Stimulated activated effector memory CD8-positive, alpha-beta T cell treated with anti-CD3 and anti-CD28 coated beads, Interleukin-12 subunit alpha, Interleukin-12 subunit beta, amount 100 ng/mL, for 72 hours (primary cell): ENCODE measurements around the gene NUDT1.

Source experiments
- ATAC-seq: fragments of 150-1000 bp; cut with Tn5 transposase; 2 replicates; pipeline ENCODE4 v1.10.0; 2021
- DNase-seq, 2 donors: peaks; one replicate each; pipeline ENCODE4 v3.0.0; 2021 to 2022; ENCODE audit warnings: low spot score in 2 of 2
- H3K27ac Mint-ChIP-seq: one replicate; pipeline ENCODE4 v1.8.0; 2022; ENCODE audit warnings: mild to moderate bottlenecking, mixed read lengths
- H3K36me3 Mint-ChIP-seq: one replicate; pipeline ENCODE4 v1.8.0; 2022; ENCODE audit warnings: mild to moderate bottlenecking, mixed read lengths
- H3K4me1 Mint-ChIP-seq: one replicate; pipeline ENCODE4 v1.8.0; 2022; ENCODE audit warnings: mixed read lengths
- H3K4me3 Mint-ChIP-seq: one replicate; pipeline ENCODE4 v1.8.0; 2022; ENCODE audit warnings: mild to moderate bottlenecking, mixed read lengths
- H3K9me3 Mint-ChIP-seq: one replicate; pipeline ENCODE4 v1.8.0; 2022; ENCODE audit warnings: mixed read lengths

Gene NUDT1

DNA sequence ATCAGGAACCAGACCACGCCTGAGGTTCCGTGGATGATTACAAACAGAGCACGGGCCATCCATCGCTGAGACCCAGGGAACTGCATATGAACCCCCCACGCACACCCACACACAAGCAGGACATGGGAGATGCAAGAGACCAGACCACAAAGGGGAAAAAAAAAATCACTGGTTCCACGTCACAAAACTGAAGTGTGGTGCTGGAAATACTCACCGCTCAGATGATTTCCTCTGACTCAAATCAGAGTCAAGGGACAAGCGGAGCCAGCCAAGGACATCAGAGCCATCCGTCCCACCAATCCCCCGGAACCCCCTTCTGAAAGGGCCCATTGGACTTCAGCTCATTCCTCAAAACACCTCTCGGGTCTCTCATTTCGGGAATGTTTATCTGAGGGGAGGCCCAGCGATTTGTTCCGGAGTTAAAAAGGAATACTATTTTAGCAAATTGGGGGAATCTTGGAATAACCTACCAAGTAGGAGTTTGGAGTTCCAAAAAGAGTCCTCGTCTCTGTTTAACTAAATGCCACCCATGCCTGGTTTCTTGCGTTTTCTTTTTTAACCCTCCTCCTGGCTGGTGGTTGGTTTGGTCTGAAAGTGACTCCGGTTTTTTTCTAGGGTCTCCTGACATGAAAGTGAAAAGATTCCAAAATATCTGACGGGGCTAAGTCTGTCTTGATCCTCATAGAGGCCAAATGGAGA is 57.3 kb downstream of the NUDT1 start:
- DNase-seq (no peak), ATAC-seq (peak; percentile 92)
- H3K36me3 Mint-ChIP-seq, result no peaks in the 10 kb centered on the region
- peak overlapping the region; percentile 30 for H3K4me3 Mint-ChIP-seq
- peak overlapping the region; percentile 50 for H3K27ac Mint-ChIP-seq
- peaks cover 24% of the 10 kb centered on the region for H3K4me1 Mint-ChIP-seq
- no peaks in the 10 kb centered on the region for H3K9me3 Mint-ChIP-seq

GRCh38 chr7:2299870-2300512 is 58.0 kb downstream of the NUDT1 start:
- H3K4me3 Mint-ChIP-seq, result peak overlapping the region; percentile 30
- DNase-seq, result no peak
- H3K4me1 Mint-ChIP-seq, result peaks cover 24% of the 10 kb centered on the region
- no peaks in the 10 kb centered on the region for H3K36me3 Mint-ChIP-seq
- H3K27ac Mint-ChIP-seq, result peak overlapping the region; percentile 50
- no peak for ATAC-seq
- H3K9me3 Mint-ChIP-seq, result no peaks in the 10 kb centered on the region
